Neural progenitor cell (in vitro differentiated cells): Measurements from ENCODE around the gene OSBP. TPM values are rescaled to one million over a fixed set of nuclear protein-coding genes. Genes with fewer than 3 reads are reported as not detected.
"Not testable (repeated sequence)": the region's sequence is repeated elsewhere in the genome, so short reads cannot be mapped to it uniquely, and the experiment has no call there.

Experiments
- DNase-seq: peaks from one replicate; pipeline ENCODE4 v3.0.0-alpha.2; 2016; ENCODE audit warnings: low spot score
- H2AFZ ChIP-seq: fragments of 200-600 bp; sonication (generic); replicated peaks from 2 replicates; pipeline ENCODE4 v1.6.1; 2016; ENCODE audit warnings: antibody characterized with exemption
- H3F3A ChIP-seq: fragments of 200-600 bp; sonication (generic); 2 replicates; pipeline ENCODE4 v1.6.1; 2016; ENCODE audit warnings: antibody characterized with exemption, low read depth
- H3K27ac ChIP-seq: fragments of 200-600 bp; sonication (generic); 2 replicates; pipeline ENCODE4 v1.5.1; 2016; ENCODE audit warnings: mild to moderate bottlenecking
- H3K27me3 ChIP-seq: fragments of 200-600 bp; sonication (generic); 2 replicates; pipeline ENCODE4 v1.6.1; 2016; ENCODE audit warnings: mild to moderate bottlenecking, moderate library complexity
- H3K36me3 ChIP-seq: fragments of 200-600 bp; sonication (generic); 2 replicates; pipeline ENCODE4 v1.5.1; 2016
- H3K4me1 ChIP-seq: fragments of 200-600 bp; sonication (generic); 2 replicates; pipeline ENCODE4 v1.6.1; 2016; ENCODE audit warnings: mixed run types
- H3K4me2 ChIP-seq: fragments of 200-600 bp; sonication (generic); 2 replicates; pipeline ENCODE4 v1.6.1; 2016
- H3K4me3 ChIP-seq: fragments of 200-600 bp; sonication (generic); 2 replicates; pipeline ENCODE4 v1.5.1; 2016
- H3K79me2 ChIP-seq: fragments of 200-600 bp; sonication (generic); 2 replicates; pipeline ENCODE4 v1.6.1; 2016; ENCODE audit warnings: low read depth
- H3K9ac ChIP-seq: fragments of 200-600 bp; sonication (generic); 2 replicates; pipeline ENCODE4 v1.6.1; 2016
- H3K9me3 ChIP-seq: fragments of 200-600 bp; sonication (generic); 2 replicates; pipeline ENCODE4 v1.5.1; 2016; ENCODE audit warnings: low read depth
- H4K20me1 ChIP-seq: fragments of 200-600 bp; sonication (generic); 2 replicates; pipeline ENCODE4 v1.6.1; 2016; ENCODE audit warnings: low read depth
- H3K27ac Mint-ChIP-seq: 3 replicates; pipeline ENCODE4 v1.8.0; 2021; ENCODE audit warnings: mixed read lengths
- H3K27me3 Mint-ChIP-seq: 2 replicates; pipeline ENCODE4 v1.8.0; 2022; ENCODE audit warnings: low read depth, mild to moderate bottlenecking, inconsistent platforms, moderate library complexity, mixed read lengths; ENCODE audit not compliant: insufficient read depth
- H3K36me3 Mint-ChIP-seq: 3 replicates; pipeline ENCODE4 v1.8.0; 2021; ENCODE audit warnings: mixed read lengths
- H3K4me1 Mint-ChIP-seq: 3 replicates; pipeline ENCODE4 v1.8.0; 2021; ENCODE audit warnings: mixed read lengths
- H3K4me3 Mint-ChIP-seq: 3 replicates; pipeline ENCODE4 v1.8.0; 2021; ENCODE audit warnings: mild to moderate bottlenecking, moderate library complexity, mixed read lengths
- H3K9me3 Mint-ChIP-seq: 3 replicates; pipeline ENCODE4 v1.8.0; 2020; ENCODE audit warnings: mixed read lengths
- CTCF ChIP-seq: fragments of 200-600 bp; sonication (generic); IDR thresholded peaks from 2 replicates; pipeline ENCODE4 v1.5.1; 2017; ENCODE audit warnings: antibody characterized with exemption, mild to moderate bottlenecking
- EZH2 ChIP-seq: fragments of 200-600 bp; sonication (generic); IDR thresholded peaks from 2 replicates; pipeline ENCODE4 v1.6.1; 2017; ENCODE audit warnings: antibody characterized with exemption, mild to moderate bottlenecking, moderate library complexity
- EZH2phosphoT487 ChIP-seq: fragments of 200-600 bp; sonication (generic); IDR thresholded peaks from 2 replicates; pipeline ENCODE4 v1.6.1; 2017; ENCODE audit warnings: antibody characterized with exemption
- total RNA-seq: library from RNA; depleted of rRNA; stranded (reverse); fragments of >200 nt; gene quantifications from 2 replicates; pipeline ENCODE4 v1.2.3, GENCODE V29; 2015; ENCODE audit warnings: low replicate concordance

Gene OSBP
- total RNA-seq, 1 donor from 2014 or later, result 22.7 TPM

DNA sequence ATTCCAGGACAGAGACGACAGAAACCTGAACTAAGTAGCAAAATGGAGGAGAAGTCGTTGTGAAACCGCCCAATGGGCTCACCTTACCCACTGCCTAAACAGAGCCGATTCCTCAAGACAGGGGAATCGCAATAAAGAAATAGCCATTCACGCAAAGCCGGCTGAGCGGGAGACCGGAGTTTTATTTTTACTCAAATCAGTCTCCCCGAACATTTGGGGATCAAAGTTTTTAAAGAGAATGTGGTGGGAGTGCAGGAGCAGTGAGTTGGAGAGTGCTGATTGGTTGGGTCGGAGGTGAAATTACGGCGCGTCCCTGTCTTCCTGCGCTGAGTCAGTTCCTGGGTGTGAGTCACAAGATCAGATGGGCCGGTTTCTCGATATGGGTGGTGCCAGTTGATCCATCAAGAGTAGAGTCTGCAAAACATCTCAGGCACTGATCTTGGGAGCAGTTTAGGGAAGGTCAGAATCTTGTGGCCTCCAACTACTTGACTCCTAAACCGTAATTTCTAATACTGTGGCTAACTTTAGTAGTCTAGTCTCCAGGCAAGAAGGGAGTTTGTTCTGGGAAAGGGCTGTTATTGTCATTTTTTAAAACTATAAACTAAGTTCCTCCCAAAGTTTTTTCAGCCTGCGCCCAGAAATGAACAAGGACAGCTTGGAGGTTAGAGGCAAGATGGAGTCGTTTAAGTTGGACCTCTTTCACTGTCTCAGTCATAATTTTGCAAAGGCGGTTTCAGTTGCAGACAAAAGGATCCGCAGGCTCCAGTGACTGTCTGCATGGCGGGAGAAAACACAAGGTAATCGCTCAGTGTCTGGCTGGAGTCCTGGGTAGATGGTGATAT lies 70.2 kb downstream of the OSBP start:
- Histone ChIP-seq H2AFZ (no peak overlapping the region), H3K9me3 (no peaks in the 10 kb centered on the region), H3K27me3 (no peaks in the 10 kb centered on the region), H4K20me1 (no peaks in the 10 kb centered on the region), H3K4me1 (peaks cover 19% of the 10 kb centered on the region), H3F3A (peaks cover 28% of the 10 kb centered on the region), H3K4me2 (no peak overlapping the region), H3K27ac (no peak overlapping the region), H3K36me3 (no peaks in the 10 kb centered on the region), H3K9ac (no peak overlapping the region), H3K79me2 (no peaks in the 10 kb centered on the region), H3K4me3 (no peak overlapping the region)
- peaks cover 16% of the 10 kb centered on the region for H3K4me1 Mint-ChIP-seq
- peaks cover 5% of the 10 kb centered on the region for H3K27me3 Mint-ChIP-seq
- H3K4me3 Mint-ChIP-seq, result no peak overlapping the region
- no peak for DNase-seq
- no peak overlapping the region for H3K27ac Mint-ChIP-seq
- peaks cover under 1% of the 10 kb centered on the region for H3K9me3 Mint-ChIP-seq
- TF ChIP-seq EZH2, result no peak
- TF ChIP-seq EZH2phosphoT487, result no peak
- no peak for TF ChIP-seq CTCF
- H3K36me3 Mint-ChIP-seq, result no peaks in the 10 kb centered on the region

DNA sequence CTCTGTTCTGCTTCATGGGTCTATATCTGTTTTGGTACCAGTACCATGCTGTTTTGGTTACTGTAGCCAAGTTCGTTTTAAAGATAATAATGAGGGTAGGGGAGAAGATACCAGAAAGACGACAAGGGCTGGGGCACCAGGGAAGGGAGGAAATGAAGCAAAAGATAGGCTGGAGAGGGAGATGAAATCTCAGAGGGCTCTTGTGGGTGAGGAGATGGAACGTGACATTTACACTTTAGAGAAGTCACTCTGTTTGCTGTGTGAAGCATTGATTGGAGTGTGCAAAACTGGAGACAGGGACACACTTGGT lies 70.8 kb downstream of the OSBP start:
- Mint-ChIP-seq H3K36me3 (no peaks in the 10 kb centered on the region), H3K4me3 (no peak overlapping the region), H3K9me3 (no peaks in the 10 kb centered on the region), H3K4me1 (peaks cover 16% of the 10 kb centered on the region), H3K27ac (no peak overlapping the region), H3K27me3 (peaks cover 5% of the 10 kb centered on the region)
- Histone ChIP-seq H3K9ac (no peak overlapping the region), H3K4me2 (no peak overlapping the region), H3K4me3 (no peak overlapping the region), H4K20me1 (no peaks in the 10 kb centered on the region), H3K36me3 (no peaks in the 10 kb centered on the region), H3K9me3 (no peaks in the 10 kb centered on the region), H2AFZ (no peak overlapping the region), H3K27ac (no peak overlapping the region), H3K4me1 (peaks cover 19% of the 10 kb centered on the region), H3K27me3 (no peaks in the 10 kb centered on the region), H3F3A (peaks cover 22% of the 10 kb centered on the region), H3K79me2 (no peaks in the 10 kb centered on the region)
- no peak for DNase-seq
- TF ChIP-seq EZH2 (no peak), EZH2phosphoT487 (no peak), CTCF (no peak)

DNA sequence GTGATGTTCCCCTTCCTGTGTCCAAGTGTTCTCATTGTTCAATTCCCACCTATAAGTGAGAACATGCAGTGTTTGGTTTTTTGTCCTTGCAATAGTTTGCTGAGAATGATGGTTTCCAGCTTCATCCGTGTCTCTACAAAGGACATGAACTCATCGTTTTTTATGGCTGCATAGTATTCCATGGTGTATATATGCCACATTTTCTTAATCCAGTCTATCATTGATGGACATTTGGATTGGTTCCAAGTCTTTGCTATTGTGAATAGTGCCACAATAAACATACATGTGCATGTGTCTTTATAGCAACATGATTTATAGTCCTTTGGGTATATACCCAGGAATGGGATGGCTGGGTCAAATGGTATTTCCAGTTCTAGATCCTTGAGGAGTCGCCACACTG lies 71.9 kb downstream of the OSBP start:
- not testable (repeated sequence) for H3K4me2 ChIP-seq, H3K36me3 ChIP-seq, H3K79me2 ChIP-seq, H3K9ac ChIP-seq, H3K9me3 ChIP-seq, H3K36me3 Mint-ChIP-seq, H4K20me1 ChIP-seq, H3K27me3 ChIP-seq, H2AFZ ChIP-seq, H3K9me3 Mint-ChIP-seq, H3K27ac ChIP-seq, H3K4me1 Mint-ChIP-seq, DNase-seq, H3K27me3 Mint-ChIP-seq, H3K4me3 ChIP-seq, H3K27ac Mint-ChIP-seq, H3K4me3 Mint-ChIP-seq
- Histone ChIP-seq H3F3A (peaks cover 11% of the 10 kb centered on the region), H3K4me1 (peaks cover 12% of the 10 kb centered on the region)

DNA sequence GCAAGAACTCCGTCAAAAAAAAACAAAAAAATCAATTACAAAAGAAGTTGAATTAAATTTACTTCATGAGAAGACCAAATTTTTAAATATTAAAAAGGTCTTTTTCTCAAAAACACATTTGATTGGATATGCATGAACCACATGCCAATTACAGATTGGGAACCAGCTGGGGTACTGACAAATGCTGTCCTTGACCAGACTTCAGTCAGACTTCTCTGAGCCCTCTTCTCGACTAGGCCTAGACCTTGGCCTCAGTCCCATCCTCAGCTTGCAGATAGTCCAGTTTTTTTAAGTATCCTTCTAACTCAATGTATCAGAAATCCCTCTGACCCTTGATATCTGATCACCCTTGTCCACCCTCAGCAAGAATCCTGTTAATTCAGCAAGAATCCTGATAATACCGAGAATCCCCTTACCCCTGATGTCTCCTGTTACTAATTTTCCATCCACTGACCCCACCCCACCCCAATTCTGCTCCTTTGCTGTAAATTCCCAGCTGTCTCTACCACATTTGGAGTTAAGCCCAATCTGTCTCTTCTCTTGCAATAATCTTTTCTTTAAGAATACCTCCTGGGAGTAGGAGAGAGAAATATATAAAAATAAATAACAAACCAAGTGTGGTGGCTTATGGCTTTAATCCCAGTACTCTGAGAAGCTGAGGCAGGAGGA lies 73.3 kb downstream of the OSBP start:
- Mint-ChIP-seq H3K9me3 (no peaks in the 10 kb centered on the region), H3K4me1 (peaks cover 7% of the 10 kb centered on the region), H3K27ac (no peak overlapping the region), H3K27me3 (peaks cover 4% of the 10 kb centered on the region), H3K36me3 (no peaks in the 10 kb centered on the region), H3K4me3 (peak overlapping the region; percentile 4)
- H3K4me3 ChIP-seq, result no peak overlapping the region
- H4K20me1 ChIP-seq, result no peaks in the 10 kb centered on the region
- H3K79me2 ChIP-seq, result no peaks in the 10 kb centered on the region
- H3K27ac ChIP-seq, result no peak overlapping the region
- no peak overlapping the region for H3K4me2 ChIP-seq
- no peak for DNase-seq
- H3K9me3 ChIP-seq, result no peaks in the 10 kb centered on the region
- H2AFZ ChIP-seq, result no peak overlapping the region
- no peaks in the 10 kb centered on the region for H3K27me3 ChIP-seq
- TF ChIP-seq EZH2, result no peak
- no peak for TF ChIP-seq EZH2phosphoT487
- TF ChIP-seq CTCF, result no peak
- H3K4me1 ChIP-seq, result no peaks in the 10 kb centered on the region
- H3F3A ChIP-seq, result peaks cover 5% of the 10 kb centered on the region
- H3K9ac ChIP-seq, result no peak overlapping the region
- no peaks in the 10 kb centered on the region for H3K36me3 ChIP-seq
